Right renal cortex interstitium (tissue), 3 donors: Measurements from ENCODE around the gene TSPAN16. TPM values are rescaled to one million over a fixed set of nuclear protein-coding genes. Genes with fewer than 3 reads are reported as not detected.
A peak's percentile ranks its signal among the peaks of the same experiment; 100 is the strongest.

ENCODE experiments used
- DNase-seq, 3 donors: peaks; one replicate each; pipeline ENCODE4 v3.0.0-alpha.2; 2013; ENCODE audit warnings: low read depth in 3 of 3, low spot score in 2 of 3
- polyA plus RNA-seq, 3 donors: library from polyadenylated mRNA; unstranded; fragments of 120-200 nt; gene quantifications; one replicate each; pipeline ENCODE4 v1.2.1, GENCODE V29; 2013; ENCODE audit not compliant: insufficient read length in 3 of 3

TSPAN16 gene
- polyA plus RNA-seq, 3 donors: not detected

DNA sequence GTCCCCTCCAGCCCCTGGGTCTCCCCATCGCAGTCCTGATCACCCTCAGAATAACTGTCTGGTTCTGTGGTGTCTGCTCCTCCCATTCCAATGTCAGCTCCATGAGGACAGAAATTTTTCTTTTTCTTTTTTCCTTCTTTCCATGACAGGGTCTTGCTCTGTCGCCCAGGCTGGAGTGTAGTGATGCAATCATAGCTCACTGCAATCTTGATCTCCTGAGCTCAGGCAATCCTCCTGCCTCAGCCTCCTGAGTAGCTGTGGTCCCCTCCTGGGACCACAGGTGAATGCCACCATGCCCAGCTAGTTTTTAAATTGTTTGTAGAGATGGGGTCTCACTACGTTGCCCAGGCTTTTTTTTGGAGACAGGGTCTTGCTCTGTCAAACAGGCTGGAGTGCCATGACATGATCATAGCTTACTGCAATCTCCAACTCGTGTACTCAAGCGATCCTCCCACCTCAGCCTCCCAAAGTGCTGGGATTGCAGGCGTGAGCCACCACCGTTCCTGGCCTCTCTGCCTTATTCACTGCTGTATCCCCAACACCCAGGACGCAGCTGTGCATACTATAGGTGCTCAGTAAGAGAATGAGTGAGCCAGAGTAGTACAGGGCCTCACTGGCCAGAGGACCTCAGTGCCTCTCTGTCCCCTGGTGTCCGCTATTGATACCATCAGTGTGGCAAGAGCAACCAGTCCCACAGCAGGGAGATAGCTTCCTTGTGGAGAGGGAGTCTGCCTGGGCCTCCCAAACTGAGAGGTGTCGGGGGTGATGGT, 28.5 kb upstream of the TSPAN16 start:
- DNase-seq: no peak

DNA sequence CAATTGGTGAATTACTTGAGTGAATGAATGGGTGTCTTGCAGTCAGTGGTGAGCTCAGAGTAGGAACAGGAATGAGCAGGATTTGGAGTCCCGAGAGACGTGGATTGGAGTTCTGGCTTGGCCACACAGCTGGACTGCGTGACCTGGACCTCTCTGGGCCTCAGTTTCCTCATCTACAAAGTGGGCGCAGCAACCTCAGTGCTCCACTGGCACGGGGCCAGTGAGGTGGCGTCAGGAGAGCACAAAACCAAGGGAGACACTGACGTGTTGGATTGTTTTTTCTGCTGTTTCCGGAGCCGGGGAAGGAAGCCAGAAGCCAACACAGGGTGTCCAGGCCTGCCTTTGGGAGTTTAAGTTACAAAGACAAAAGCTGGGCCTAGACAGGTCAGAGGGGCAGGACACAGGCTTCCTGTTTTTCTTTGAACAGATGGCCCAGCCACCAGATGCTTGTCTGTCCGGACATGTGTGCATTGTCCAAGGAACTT, 27.1 kb upstream of the TSPAN16 start:
- DNase-seq: peak in 1 of 3 donors; percentile 44

DNA sequence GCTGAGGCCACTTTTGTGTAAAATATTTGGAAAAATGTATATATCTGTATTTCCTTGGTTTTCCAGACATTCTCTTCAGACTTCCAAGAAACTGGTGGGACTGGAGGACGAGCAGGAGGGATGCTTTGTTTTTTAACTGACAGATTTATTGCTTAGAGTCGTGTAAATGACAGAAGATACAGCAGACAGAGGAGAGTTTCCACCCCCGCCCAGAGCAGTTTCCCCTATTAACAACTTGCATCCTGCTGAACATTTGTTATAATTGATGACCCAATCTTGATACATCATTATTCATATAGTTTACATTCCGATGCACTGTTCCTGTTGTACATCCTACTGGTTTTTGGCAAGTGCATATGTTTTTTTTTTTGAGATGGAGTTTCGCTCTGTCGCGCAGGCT, 26.6 kb upstream of the TSPAN16 start:
- DNase-seq: no peak

DNA sequence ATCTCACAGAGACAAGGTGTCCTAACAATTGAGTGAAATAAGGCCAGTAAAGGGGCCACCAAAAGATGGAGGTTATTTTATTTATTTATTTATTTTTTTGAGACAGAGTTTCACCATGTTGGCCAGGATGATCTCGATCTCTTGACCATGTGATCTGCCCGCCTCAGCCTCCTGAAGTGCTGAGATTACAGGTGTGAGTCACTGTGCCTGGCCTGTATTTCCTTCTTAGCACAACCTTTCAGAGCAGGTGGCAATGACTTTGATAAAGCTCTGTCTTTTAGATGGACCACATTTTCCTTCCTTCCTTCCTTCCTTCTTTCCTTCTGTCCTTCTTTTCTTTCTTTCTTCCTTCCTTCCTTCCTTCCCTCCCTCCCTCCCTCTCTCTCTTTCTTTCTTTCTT, 22.7 kb upstream of the TSPAN16 start:
- DNase-seq: no peak

DNA sequence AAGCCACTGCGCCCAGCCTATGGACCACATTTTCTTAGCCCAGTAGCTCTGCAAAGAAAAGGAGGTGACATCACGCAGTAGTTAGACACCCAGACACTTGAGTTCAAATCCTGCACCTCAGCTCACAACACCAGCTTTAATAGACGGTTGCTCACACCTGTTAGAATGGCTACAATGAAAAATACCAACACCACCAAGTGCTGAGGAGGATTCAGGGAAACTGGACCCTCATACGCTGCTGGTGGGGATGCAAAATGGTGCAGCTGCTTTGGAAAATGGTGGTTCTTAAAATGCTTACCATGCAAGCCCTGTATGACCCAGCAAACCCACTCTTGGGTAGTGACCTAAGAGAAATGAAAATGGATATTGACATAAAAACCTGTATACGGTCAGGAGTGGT, 22.0 kb upstream of the TSPAN16 start:
- no peak for DNase-seq

DNA sequence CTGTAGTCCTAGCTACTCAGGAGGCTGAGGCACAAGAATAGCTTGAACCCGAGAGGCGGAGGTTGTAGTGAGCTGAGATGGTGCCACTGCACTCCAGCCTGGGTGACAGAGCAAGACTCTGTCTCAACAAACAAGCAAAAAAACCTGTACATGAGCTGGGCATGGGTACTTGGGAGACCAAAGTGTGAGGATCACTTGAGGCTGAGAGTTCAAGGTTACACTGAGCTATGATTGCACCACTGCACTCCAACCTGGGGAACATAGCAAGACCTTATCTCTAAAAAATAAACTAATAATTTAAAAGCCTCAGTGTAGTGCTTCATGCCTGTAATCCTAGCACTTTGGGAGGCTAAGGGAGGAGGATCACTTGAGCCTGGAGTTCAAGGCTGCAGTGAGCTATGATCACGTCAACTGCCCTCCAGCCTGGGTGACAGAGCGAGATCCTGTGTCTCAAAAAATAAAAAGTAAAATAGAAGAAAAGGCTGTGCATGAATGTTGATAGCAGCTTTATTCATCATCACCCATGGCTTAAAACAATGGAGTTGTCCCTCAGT, 21.4 kb upstream of the TSPAN16 start:
- no peak for DNase-seq

DNA sequence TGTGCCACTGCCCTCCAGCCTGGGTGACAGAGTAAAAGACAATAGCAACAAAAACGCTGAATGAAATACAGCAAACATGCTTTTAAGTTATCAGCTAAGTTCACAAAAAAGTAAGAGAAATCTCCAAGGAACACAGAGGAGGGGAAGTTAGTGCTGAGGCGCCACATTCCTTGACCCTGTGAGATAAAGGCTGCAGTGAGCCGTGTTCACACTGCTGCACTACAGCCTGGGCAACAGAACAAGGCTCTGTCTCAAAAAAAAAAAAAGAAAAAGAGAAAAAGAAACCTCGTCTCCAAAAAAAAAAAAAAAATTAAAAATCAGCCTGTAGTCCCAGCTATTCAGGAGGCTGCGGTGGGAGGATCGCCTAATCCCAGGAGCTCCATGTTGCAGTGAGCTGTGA, 17.3 kb upstream of the TSPAN16 start:
- no peak for DNase-seq

DNA sequence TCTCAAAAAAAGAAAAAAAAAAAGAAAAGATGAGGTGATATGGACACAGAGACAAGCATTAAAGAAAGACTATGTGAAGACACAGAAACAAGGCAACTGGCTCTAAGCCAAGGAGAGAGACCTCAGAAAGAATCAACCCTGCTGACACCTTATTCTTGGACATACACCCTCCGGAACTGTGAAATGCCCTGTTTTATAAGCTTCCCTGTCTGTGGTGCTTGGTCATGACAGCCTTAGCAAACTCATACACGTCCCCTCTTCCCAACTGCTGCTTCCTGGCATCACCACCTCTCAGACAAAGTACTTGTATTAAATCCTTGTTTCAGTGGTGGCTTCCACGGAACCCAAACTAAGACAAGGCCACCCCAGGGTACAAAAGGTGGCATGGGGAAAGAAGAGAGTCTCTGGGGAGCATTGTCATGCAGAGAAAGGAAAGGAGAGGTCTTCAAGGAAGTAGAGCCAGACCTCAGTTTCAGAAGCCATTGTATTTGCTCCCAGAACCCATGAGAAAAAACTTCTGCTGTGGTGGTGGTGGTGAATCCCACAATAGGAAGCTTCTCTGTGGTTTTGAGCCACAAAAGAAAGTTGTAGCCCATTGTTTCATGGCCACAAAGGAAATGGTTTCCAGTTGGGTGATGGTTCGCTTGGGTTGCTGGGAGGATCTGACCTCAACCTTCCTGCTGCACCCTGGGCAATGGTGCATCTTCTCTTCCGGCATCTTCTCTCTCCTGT, 16.3 kb upstream of the TSPAN16 start:
- no peak for DNase-seq

DNA sequence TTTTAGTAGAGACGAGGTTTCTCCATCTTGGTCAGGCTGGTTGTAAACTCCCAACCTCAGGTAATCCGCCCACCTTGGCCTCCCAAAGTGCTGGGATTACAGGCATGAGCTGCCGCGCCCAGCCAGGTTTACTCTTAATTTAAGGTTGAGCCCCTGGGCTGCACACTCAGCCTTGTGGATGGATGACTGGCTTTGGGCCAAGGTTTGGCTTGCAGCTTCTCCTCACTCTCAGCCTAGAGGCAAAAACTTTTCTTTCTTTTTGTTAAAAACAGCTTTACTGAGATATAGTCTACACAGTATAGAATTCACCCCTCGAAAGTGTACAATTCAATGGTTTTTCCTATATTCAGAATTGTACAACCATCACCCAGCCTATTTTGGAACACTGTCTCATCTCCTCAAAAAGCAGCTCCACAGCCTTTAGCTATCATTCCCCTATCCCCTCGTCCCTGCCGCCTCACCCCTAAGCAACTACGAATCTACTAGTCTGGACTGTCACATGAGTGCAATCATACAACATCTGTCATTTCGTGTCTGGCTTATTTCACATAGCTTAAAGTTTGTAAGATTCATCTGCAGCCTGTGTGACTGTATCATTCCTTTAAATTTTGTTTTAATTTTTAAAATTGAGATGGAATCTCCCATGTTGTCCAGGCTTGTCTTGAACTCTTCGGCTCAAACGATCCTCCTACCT, 14.5 kb upstream of the TSPAN16 start:
- no peak for DNase-seq

DNA sequence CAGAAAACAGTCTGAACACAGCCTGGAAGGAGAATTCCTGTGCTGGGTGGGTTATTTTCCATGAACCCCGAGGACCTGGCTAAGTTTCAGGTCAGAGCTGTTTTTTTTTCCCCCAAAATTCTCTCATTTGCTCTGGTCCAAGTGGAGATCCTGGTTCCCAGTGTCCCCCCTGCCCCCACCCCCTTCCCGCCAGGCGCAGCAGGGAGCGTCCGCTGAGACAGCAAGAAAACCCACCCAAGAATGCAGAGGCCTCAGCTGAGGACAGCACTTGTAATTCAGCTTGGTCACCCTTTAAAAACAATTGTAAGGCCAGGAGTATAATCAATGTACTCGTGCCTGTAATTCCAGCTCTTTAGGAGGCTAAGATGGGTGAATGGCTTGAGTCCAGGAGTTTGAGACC, 11.4 kb upstream of the TSPAN16 start:
- DNase-seq: no peak

DNA sequence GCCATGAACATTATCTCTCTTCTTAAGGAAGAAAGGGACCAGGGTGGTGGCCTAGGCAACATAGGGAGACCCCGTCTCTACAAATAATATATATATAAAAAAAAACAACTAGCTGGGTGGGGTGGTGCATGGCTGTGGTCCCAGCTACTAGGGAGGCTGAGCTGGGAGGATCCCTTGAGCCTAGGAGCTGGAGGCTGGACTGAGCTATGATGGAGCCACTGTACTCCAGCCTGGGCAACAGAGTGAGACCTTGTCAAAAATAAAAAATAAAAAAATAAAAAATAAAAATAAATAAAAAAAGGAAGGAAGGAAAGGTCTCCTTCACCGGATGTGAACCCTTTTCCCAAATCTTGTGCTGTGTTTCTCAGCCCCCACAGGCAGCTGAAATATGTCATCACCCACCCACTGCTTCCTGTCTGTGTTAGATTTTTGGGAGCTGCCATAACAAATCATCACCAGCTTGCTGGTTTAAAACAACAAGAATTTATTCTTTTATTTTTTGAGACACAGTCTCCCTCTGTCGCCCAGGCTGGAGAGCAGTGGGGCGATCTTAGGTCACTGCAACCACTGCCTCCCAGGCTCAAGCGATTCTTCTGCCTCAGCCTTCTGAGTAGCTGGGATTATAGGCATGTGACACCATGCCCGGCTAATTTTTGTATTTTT, 9.5 kb upstream of the TSPAN16 start:
- DNase-seq: no peak

DNA sequence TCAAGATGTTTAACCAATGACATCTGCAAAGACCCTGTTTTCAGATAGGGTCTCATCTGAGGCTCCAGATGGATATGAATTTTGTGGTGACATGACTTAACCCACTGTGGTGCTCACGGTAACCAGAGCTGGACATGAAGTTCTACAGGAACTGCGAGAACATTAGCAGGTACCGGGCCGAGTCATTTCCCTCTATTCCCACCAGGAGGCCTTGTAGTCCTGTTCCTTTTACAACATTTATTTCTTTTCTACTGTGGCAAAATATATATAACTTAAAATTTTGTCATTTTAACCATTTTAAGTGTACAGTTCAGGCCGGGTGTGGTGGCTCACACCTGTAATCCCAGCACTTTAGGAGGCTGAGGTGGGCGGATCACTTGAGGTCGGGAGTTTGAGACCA, 7.6 kb upstream of the TSPAN16 start:
- no peak for DNase-seq

DNA sequence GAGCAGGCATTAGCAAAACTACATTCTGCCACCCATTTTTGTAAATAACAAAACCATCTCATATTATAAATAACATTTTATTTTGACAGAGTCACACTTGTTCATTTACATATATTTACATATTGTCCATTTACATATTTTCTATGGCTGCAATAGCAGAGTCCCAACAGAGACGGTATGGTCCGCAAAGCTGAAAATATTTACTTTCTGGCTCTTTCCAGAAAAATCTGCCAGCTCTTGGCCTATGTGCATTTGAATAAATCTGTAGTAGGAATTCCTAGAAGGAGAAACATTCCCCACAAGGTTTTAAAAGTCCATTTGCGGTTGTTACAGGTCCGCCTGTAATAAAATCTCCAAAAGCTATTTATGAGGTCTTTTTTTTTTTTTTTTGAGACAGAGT, 5.7 kb upstream of the TSPAN16 start:
- no peak for DNase-seq

DNA sequence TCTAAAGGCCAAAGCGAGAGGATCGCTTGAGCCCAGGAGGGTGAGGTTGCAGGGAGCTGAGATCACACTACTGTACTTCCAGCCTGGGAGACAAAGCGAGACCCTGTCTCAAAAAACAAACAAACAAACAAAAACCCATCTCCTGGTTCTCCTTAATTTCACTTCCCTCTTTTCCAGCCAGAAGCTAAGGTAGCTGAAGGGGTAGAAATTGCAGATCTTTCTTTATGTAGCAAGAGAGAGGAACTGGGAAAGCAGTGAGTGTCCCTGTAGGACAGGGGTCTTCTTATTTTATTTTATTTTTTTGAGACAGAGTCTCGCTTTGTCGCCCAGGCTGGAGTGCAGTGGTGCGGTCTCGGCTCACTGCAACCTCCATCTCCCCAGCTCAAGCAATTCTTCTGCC, 4.5 kb upstream of the TSPAN16 start:
- DNase-seq: no peak

DNA sequence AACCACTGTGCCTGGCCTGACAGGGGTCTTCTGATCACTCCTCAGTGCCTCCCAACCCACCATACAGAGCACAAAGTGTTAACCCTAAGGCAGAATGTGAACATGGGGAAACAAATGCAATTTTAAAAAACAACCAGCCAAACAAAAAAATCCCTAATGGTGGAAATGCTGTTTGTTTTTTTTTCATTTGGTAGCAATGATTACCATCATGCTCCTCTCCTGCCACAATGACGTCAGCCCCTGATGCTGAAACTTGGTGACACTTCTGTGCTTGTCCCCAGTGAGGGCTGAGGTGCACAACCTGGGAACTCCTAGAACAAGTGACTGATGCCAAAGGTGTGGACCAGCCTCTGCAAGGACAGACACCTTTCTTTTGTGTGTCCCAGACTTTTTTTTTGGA, 4.0 kb upstream of the TSPAN16 start:
- DNase-seq: no peak

DNA sequence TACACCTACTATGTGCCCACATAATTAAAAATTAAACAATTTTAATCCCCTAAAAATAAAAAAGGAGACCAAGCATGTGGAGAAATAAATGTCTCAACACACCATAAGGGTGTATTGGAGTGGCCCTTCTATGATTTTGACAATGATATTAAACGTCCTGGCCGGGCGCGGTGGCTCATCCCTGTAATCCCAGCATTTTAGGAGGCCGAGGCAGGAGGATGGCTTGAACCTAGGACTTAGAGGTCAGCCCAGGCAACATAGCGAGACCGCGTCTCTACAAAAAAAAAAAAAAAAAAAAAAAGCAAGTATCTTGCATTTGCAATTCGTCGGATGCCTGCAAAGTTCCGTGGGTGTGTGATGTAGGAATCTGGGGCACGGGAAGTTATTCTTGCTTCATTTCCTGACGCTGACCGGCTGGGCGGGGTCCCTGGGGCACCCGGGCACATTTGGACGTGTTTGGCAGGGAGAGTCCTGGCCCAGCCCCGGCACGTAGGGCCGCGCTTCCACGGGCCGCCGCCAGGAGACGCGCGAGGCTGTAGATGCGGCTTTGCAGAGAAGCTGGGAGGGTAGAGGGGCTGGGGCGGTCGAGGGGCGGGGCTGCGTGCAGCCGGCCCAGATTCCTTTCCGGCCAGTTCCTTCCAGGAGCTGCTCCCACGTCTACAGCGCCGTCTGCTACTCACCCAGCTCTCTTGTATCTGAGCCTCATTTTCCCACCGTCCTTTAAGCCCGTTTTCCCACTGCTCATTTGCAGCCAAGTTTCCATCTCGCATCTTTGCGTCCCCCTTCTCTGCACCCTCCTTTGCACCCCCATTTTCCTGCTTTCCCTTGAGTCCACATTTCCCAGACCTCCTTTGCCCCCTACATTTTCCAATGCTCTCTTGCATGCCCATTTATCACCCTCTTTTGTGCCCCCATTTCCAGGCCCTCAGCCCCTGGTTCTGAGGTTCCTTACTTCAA, 2.2 kb upstream of the TSPAN16 start:
- peak; percentile 72 to 82 (median 75) for DNase-seq

DNA sequence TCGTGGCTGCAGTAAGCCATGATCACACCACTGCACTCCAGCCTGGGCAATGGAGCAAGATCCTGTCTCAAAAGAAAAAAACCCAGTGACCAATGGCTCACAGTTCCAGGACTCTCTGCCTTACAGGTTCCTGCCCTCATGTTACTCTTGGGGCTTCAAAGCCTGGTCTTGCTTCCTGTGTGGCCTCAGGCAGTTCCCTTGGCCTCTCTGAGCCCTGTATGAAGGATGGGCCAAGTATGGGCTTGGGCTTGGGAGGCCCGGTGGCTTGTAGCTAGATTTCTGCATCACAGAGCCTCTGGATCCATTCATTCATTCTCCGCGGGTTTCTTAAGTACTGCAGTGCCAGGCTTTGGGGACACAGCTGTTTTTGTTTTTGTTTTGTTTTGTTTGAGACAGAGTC, 780 bp upstream of the TSPAN16 start:
- DNase-seq: no peak

DNA sequence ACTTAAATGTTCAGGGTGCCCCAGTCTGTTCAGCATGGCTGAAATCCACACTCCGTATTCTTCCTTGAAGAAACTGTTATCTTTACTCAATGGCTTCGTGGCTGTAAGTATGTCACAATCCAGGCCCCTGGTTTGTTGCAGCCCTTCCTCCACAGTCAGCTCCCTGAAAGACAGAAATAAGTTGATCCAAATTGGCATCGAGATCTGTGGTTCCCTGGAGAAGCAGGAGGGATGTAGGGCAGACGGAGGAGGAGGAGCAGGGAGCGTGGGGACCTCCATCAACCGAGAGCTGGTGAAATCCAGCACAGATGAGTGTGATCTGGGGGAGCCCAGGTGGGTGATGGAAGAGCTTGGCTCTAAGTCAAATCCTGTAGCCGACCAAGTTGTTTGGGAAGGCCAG, 304 bp downstream of the TSPAN16 start:
- no peak for DNase-seq

DNA sequence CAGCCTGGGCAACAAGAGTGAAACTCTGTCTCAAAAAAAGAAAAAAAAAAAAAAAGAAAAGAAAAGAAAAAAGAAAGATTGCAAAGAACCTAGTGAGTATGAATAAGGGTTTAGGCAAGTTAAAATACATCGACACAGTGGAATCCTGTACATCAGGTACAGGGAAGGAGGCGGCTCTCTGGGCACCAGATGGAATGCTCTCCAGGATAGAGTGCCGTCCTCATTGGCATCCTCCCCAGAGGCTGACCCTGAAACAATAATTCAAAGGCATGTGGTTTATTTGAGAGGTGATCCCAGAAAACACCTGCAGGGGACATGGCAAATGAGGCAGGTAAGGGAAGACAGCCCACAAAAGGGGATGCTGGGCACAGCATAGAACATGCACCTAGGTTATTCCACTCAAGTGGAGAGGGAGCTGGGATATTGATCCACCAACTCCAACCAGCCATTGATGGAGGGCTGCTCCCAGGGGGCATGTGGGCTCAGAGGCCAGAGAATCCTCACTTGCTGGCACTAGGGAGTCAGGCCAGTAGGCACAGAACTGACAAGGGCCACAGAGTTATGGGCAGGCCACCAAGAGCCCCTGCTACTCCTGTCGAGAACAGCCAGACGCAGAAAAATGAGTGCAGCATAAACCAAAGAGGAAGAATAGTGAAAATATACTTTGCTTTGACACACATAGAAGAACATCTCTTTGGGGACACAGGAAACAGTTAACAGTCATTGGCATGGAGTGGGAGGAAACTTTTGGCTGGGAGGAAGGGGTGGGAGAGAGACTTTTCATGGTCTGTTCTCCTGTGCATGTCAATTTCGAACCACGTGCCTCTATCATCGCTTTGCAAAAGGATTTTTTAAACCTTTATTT, 4.2 kb downstream of the TSPAN16 start:
- no peak for DNase-seq
